GM06990 (cell line): ENCODE measurements around the gene FHIT.

Source experiments
- DNase-seq: peaks from one replicate; pipeline ENCODE4 v3.0.0-alpha.2; 2011; ENCODE audit not compliant: insufficient read length; ENCODE audit errors: extremely low read depth
- H3K27me3 ChIP-seq: replicated peaks from 2 replicates; pipeline ENCODE4 v1.6.0; 2011; ENCODE audit warnings: low read length; ENCODE audit not compliant: control insufficient read depth, insufficient read depth
- H3K36me3 ChIP-seq: 2 replicates; pipeline ENCODE4 v1.5.1; 2011; ENCODE audit warnings: low read length; ENCODE audit not compliant: control insufficient read depth, insufficient read depth
- H3K4me3 ChIP-seq: replicated peaks from 2 replicates; pipeline ENCODE4 v1.5.1; 2011; ENCODE audit warnings: low read depth, mild to moderate bottlenecking, control low read depth, low read length
- TF ChIP-seq, protein P1 (sequence below): IDR thresholded peaks from 2 replicates; pipeline ENCODE4 v1.5.1; 2011; ENCODE audit warnings: low read length, control low read depth, mild to moderate bottlenecking, inconsistent platforms; ENCODE audit not compliant: insufficient read depth, poor library complexity, severe bottlenecking

FHIT gene

DNA sequence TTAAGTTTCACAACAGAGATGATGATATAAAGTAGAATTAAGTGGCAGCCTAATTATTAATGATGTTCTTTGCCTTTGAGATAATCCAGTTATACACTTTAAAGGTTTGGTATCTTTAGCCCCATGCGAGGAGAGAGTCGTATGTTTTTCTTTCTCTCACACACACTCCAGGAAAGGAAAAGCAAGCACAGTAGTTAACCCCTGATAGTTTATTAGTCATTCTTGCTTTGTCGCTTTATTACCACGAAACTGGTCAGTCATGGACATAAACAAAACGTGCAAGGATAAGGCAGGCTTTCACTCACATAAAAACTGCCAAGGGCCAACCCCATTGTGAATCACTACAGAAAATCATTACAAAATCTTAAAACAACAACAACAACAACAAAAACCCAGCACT lies 866.9 kb downstream of the FHIT start:
- Histone ChIP-seq H3K36me3 (no peaks in the 10 kb centered on the region), H3K4me3 (no peak overlapping the region), H3K27me3 (no peaks in the 10 kb centered on the region)
- DNase-seq, result no peak
- TF ChIP-seq, protein P1, sequence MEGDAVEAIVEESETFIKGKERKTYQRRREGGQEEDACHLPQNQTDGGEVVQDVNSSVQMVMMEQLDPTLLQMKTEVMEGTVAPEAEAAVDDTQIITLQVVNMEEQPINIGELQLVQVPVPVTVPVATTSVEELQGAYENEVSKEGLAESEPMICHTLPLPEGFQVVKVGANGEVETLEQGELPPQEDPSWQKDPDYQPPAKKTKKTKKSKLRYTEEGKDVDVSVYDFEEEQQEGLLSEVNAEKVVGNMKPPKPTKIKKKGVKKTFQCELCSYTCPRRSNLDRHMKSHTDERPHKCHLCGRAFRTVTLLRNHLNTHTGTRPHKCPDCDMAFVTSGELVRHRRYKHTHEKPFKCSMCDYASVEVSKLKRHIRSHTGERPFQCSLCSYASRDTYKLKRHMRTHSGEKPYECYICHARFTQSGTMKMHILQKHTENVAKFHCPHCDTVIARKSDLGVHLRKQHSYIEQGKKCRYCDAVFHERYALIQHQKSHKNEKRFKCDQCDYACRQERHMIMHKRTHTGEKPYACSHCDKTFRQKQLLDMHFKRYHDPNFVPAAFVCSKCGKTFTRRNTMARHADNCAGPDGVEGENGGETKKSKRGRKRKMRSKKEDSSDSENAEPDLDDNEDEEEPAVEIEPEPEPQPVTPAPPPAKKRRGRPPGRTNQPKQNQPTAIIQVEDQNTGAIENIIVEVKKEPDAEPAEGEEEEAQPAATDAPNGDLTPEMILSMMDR, result no peak

- TF ChIP-seq, protein P1, result no peak
- Histone ChIP-seq H3K27me3 (no peaks in the 10 kb centered on the region), H3K36me3 (no peaks in the 10 kb centered on the region), H3K4me3 (no peak overlapping the region)
- no peak for DNase-seq
Measured at GRCh38 chr3:60383345-60383744, 867.9 kb downstream of the FHIT start.

- Histone ChIP-seq H3K4me3 (no peak overlapping the region), H3K27me3 (no peaks in the 10 kb centered on the region), H3K36me3 (no peaks in the 10 kb centered on the region)
- TF ChIP-seq, protein P1, result no peak
- no peak for DNase-seq
Measured at GRCh38 chr3:60366486-60366885, 884.8 kb downstream of the FHIT start.

- Histone ChIP-seq H3K4me3 (no peak overlapping the region), H3K36me3 (no peaks in the 10 kb centered on the region), H3K27me3 (no peaks in the 10 kb centered on the region)
- TF ChIP-seq, protein P1, result no peak
- peak; percentile 30 for DNase-seq
Measured at GRCh38 chr3:60365360-60365759, 885.9 kb downstream of the FHIT start.

DNA sequence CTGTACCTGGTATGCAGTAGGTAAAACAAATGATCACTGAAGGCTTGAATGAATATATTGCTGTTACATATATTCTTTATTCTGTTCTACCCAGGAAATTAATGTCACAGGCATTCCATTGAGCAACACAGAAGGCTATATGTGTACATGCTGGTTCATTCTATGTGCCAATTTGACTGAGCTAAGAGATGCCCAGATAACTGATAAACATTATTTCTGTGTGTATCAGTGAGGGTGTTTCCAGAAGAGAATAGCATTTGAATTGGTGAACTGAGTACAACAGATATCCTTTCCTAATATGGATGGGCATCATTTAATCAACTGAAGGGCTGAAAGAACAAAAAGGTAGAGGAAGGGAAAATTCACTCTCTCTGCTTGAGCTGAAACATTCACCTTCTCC lies 886.8 kb downstream of the FHIT start:
- H3K27me3 ChIP-seq, result no peaks in the 10 kb centered on the region
- no peak overlapping the region for H3K4me3 ChIP-seq
- no peaks in the 10 kb centered on the region for H3K36me3 ChIP-seq
- DNase-seq, result no peak
- TF ChIP-seq, protein P1, result no peak

GRCh38 chr3:60363817-60364216 lies 887.4 kb downstream of the FHIT start:
- TF ChIP-seq, protein P1, result no peak
- no peaks in the 10 kb centered on the region for H3K27me3 ChIP-seq
- no peaks in the 10 kb centered on the region for H3K36me3 ChIP-seq
- no peak overlapping the region for H3K4me3 ChIP-seq
- no peak for DNase-seq
